ENCODE measurements around the gene SPPL2A. TPM values are rescaled to one million over a fixed set of nuclear protein-coding genes. Genes with fewer than 3 reads are reported as not detected.

The SPPL2A gene
- total and polyA plus RNA-seq, 2 experiments from 2014 or later, result 37.3 to 198 TPM

DNA sequence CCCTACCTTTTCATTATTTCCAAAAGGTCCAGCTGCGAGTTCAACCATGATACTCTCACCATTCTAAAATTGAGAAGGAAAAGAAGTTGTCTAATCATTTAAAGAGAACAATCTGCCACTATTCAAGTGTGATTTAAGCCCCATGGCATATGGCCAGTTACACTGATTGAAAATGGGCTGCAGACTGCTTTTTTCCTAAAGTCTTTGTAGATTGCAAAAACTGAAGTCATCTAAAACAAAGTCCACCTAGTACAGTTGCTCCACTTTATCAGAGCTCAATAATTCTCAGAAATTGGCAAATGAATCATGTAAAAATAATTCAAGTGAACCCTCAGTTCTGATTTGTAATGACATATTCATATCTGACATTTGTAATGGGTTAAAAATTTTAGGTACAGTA is 39.2 kb downstream of the SPPL2A start:
- TF ChIP-seq, protein P1, sequence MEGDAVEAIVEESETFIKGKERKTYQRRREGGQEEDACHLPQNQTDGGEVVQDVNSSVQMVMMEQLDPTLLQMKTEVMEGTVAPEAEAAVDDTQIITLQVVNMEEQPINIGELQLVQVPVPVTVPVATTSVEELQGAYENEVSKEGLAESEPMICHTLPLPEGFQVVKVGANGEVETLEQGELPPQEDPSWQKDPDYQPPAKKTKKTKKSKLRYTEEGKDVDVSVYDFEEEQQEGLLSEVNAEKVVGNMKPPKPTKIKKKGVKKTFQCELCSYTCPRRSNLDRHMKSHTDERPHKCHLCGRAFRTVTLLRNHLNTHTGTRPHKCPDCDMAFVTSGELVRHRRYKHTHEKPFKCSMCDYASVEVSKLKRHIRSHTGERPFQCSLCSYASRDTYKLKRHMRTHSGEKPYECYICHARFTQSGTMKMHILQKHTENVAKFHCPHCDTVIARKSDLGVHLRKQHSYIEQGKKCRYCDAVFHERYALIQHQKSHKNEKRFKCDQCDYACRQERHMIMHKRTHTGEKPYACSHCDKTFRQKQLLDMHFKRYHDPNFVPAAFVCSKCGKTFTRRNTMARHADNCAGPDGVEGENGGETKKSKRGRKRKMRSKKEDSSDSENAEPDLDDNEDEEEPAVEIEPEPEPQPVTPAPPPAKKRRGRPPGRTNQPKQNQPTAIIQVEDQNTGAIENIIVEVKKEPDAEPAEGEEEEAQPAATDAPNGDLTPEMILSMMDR (IDR thresholded peaks at IDR 0.05; ENCODE audit: low read depth, low read length), result no peak
- no peak overlapping the region for H3K27ac ChIP-seq
- peaks cover 33% of the 10 kb centered on the region for H3K36me3 ChIP-seq
- H3K9me3 ChIP-seq (ENCODE audit: low read depth), result no peaks in the 10 kb centered on the region
- no peaks in the 10 kb centered on the region for H3K4me1 ChIP-seq (ENCODE audit: low read depth)
- H3K4me3 ChIP-seq, result no peak overlapping the region
- no peak for DNase-seq (ENCODE audit: low read depth in 1 of 2, low spot score in 1 of 2)
- no peaks in the 10 kb centered on the region for H3K27me3 ChIP-seq

DNA sequence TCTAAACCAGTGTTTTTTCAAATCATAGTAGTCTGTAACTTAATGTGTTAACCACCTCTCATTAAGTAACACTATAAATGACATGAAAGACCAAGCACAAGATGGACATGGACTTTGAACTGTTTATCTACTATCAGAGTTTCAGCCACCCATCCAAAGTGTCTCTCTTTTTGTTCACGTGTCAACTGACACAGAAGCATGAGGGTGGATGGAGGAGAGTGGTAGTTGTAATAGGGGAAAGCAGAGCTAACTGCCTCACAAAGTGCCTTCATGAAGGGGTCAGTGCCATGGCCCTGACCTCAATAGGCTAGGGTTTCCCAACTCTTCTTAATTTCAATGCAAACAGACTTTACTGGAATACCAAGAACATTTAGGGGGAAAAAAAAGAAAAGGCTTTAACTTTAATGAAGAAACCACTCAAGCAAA is 46.8 kb downstream of the SPPL2A start:
- Histone ChIP-seq H3K9me3 (ENCODE audit: low read depth) (no peaks in the 10 kb centered on the region), H3K4me3 (no peak overlapping the region), H3K4me1 (ENCODE audit: low read depth) (peaks cover 15% of the 10 kb centered on the region), H3K36me3 (peaks cover 16% of the 10 kb centered on the region), H3K27ac (peak overlapping the region; percentile 8), H3K27me3 (no peaks in the 10 kb centered on the region)
- no peak for DNase-seq (ENCODE audit: low read depth in 1 of 2, low spot score in 1 of 2)
- TF ChIP-seq, protein P1 (IDR thresholded peaks at IDR 0.05; ENCODE audit: low read depth, low read length), result no peak

GRCh38 chr15:50712018-50712417 is 53.5 kb downstream of the SPPL2A start:
- TF ChIP-seq, protein P1 (IDR thresholded peaks at IDR 0.05; ENCODE audit: low read depth, low read length), result no peak
- no peaks in the 10 kb centered on the region for H3K9me3 ChIP-seq (ENCODE audit: low read depth)
- peaks cover 4% of the 10 kb centered on the region for H3K36me3 ChIP-seq
- H3K27ac ChIP-seq, result peak overlapping the region; percentile 79
- H3K27me3 ChIP-seq, result no peaks in the 10 kb centered on the region
- no peak overlapping the region for H3K4me3 ChIP-seq
- H3K4me1 ChIP-seq (ENCODE audit: low read depth), result peaks cover 37% of the 10 kb centered on the region
- no peak for DNase-seq (ENCODE audit: low read depth in 1 of 2, low spot score in 1 of 2)

DNA sequence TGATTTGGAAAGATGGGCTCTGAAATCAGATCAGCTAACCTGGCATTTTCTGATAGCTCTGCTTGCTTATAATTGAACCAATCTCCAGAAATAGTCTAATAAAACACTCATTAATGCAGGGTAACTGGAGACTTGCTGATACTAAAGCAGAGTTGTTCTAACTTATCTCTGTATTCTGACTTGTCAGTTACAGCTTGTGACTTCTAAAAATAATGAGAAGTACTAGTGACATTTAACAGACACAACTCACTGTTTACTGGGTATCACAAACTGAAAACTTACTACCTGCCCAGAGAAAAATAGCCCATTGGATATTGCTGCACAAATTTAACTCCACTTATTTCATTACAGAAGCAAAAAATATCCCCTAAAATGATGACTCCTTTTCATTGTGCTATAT is 54.9 kb downstream of the SPPL2A start:
- DNase-seq (ENCODE audit: low read depth in 1 of 2, low spot score in 1 of 2), result peak in 1 of 2 donors; percentile 56
- Histone ChIP-seq H3K9me3 (ENCODE audit: low read depth) (no peaks in the 10 kb centered on the region), H3K27ac (peak overlapping the region; percentile 79), H3K4me1 (ENCODE audit: low read depth) (peaks cover 30% of the 10 kb centered on the region), H3K36me3 (peaks cover 4% of the 10 kb centered on the region), H3K4me3 (no peak overlapping the region), H3K27me3 (no peaks in the 10 kb centered on the region)
- TF ChIP-seq, protein P1 (IDR thresholded peaks at IDR 0.05; ENCODE audit: low read depth, low read length), result no peak

DNA sequence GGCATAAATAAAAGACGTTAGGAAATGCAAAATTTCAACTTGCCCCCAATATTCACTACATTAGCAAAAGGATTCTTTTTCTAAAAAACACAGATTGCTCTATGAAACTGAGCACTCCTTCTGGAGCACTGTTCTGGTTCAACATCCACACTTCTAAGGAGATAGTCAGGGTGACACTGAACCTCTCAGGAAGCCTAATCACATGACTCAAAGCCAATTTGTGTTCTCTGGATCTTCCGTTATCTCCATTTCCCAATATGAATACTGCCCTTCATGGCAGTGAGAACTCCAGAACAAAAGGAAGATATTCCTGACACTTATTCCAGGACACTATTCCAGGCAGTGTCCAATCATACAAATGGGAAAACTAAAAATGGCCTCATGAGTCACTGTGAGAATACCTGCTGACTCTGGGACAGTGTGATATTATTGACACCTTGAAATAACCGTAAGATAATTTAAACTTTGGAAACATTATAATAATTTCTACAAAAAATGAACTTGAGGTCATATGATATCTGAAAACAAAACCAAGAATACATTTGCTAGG is 57.6 kb downstream of the SPPL2A start:
- DNase-seq (ENCODE audit: low read depth in 1 of 2, low spot score in 1 of 2), result no peak
- H3K27me3 ChIP-seq, result no peaks in the 10 kb centered on the region
- peak overlapping the region; percentile 56 for H3K27ac ChIP-seq
- H3K4me1 ChIP-seq (ENCODE audit: low read depth), result peaks cover 30% of the 10 kb centered on the region
- H3K36me3 ChIP-seq, result peaks cover 8% of the 10 kb centered on the region
- TF ChIP-seq, protein P1 (IDR thresholded peaks at IDR 0.05; ENCODE audit: low read depth, low read length), result no peak
- H3K9me3 ChIP-seq (ENCODE audit: low read depth), result no peaks in the 10 kb centered on the region
- no peak overlapping the region for H3K4me3 ChIP-seq

Data from cardiac muscle cell (in vitro differentiated cells and primary cell).